Osteoblast (primary cell): ENCODE data around the gene PLEKHO2. TPM values are rescaled to one million over a fixed set of nuclear protein-coding genes. Genes with fewer than 3 reads are reported as not detected.

Source experiments
- DNase-seq: peaks from one replicate; pipeline ENCODE4 v3.0.0; 2011; ENCODE audit warnings: low spot score, mixed read lengths; ENCODE audit not compliant: insufficient read length; ENCODE audit errors: missing footprints
- H2AFZ ChIP-seq: 2 replicates; pipeline ENCODE4 v1.6.0; 2011; ENCODE audit warnings: mild to moderate bottlenecking, low read length
- H3K27ac ChIP-seq: 2 replicates; pipeline ENCODE4 v1.5.1; 2011; ENCODE audit warnings: mild to moderate bottlenecking, low read depth, low read length, moderate library complexity
- H3K27me3 ChIP-seq: 2 replicates; pipeline ENCODE4 v1.6.0; 2012; ENCODE audit warnings: mild to moderate bottlenecking, control low read depth, inconsistent platforms, low read length, moderate library complexity; ENCODE audit not compliant: insufficient read depth
- H3K36me3 ChIP-seq: 2 replicates; pipeline ENCODE4 v1.5.1; 2011; ENCODE audit warnings: mild to moderate bottlenecking, low read length, control low read depth, moderate library complexity; ENCODE audit not compliant: insufficient read depth
- H3K4me1 ChIP-seq: 2 replicates; pipeline ENCODE4 v1.5.1; 2011; ENCODE audit warnings: mild to moderate bottlenecking, low read length, control low read depth, moderate library complexity; ENCODE audit not compliant: insufficient read depth
- H3K4me2 ChIP-seq: 2 replicates; pipeline ENCODE4 v1.6.0; 2011; ENCODE audit warnings: mild to moderate bottlenecking, low read length; ENCODE audit not compliant: insufficient read depth
- H3K4me3 ChIP-seq: fragments of 200-600 bp; sonication (generic); 3 replicates; pipeline ENCODE4 v1.5.1; 2012; ENCODE audit warnings: mild to moderate bottlenecking, low read length, inconsistent platforms; ENCODE audit not compliant: insufficient read depth
- H3K79me2 ChIP-seq: 2 replicates; pipeline ENCODE4 v1.6.0; 2012; ENCODE audit warnings: mild to moderate bottlenecking, low read length, control low read depth, inconsistent platforms; ENCODE audit not compliant: insufficient read depth
- H3K9me3 ChIP-seq: 2 replicates; pipeline ENCODE4 v1.5.1; 2011; ENCODE audit warnings: low read depth, low read length, control low read depth
- H4K20me1 ChIP-seq: 2 replicates; pipeline ENCODE4 v1.6.0; 2012; ENCODE audit warnings: mild to moderate bottlenecking, low read length, control low read depth; ENCODE audit not compliant: insufficient read depth
- total RNA-seq: library from RNA; depleted of rRNA; stranded (reverse); fragments of >200 nt; gene quantifications from 2 replicates; pipeline ENCODE4 v1.2.3, GENCODE V29; 2012
- TF ChIP-seq, protein P1 (sequence below): IDR thresholded peaks from 2 replicates; pipeline ENCODE4 v1.5.1; 2011; ENCODE audit warnings: mild to moderate bottlenecking, low read depth, low read length, moderate library complexity; ENCODE audit errors: extremely low read depth

Gene PLEKHO2
- total RNA-seq, 1 donor, result 41.6 TPM

DNA sequence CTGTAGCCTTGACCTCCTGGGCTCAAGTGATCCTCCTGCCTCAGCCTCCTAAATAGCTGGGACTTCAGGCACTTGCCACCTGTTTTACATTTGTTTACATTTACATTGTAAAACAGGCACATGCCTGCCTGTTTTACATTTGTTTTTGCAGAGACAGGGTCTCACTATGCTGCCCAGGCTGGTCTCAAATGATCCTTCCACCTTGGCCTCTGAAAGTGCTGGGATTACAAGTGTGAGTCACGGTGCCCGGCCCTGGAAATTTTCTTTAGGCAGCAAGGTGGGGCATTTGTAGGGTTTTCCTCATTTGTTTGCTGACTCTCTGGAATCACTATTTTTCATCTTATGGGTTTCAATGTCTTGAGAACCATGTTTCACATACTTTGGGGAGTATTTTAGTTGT is 41.2 kb upstream of the PLEKHO2 start:
- Histone ChIP-seq H4K20me1 (no peaks in the 10 kb centered on the region), H3K79me2 (no peaks in the 10 kb centered on the region), H3K9me3 (no peaks in the 10 kb centered on the region), H3K4me2 (no peak overlapping the region), H3K27ac (no peak overlapping the region), H3K27me3 (no peaks in the 10 kb centered on the region), H3K4me1 (no peaks in the 10 kb centered on the region), H2AFZ (no peak overlapping the region), H3K36me3 (no peaks in the 10 kb centered on the region), H3K4me3 (no peak overlapping the region)
- TF ChIP-seq, protein P1, sequence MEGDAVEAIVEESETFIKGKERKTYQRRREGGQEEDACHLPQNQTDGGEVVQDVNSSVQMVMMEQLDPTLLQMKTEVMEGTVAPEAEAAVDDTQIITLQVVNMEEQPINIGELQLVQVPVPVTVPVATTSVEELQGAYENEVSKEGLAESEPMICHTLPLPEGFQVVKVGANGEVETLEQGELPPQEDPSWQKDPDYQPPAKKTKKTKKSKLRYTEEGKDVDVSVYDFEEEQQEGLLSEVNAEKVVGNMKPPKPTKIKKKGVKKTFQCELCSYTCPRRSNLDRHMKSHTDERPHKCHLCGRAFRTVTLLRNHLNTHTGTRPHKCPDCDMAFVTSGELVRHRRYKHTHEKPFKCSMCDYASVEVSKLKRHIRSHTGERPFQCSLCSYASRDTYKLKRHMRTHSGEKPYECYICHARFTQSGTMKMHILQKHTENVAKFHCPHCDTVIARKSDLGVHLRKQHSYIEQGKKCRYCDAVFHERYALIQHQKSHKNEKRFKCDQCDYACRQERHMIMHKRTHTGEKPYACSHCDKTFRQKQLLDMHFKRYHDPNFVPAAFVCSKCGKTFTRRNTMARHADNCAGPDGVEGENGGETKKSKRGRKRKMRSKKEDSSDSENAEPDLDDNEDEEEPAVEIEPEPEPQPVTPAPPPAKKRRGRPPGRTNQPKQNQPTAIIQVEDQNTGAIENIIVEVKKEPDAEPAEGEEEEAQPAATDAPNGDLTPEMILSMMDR, result no peak
- DNase-seq, result peak; percentile 10

DNA sequence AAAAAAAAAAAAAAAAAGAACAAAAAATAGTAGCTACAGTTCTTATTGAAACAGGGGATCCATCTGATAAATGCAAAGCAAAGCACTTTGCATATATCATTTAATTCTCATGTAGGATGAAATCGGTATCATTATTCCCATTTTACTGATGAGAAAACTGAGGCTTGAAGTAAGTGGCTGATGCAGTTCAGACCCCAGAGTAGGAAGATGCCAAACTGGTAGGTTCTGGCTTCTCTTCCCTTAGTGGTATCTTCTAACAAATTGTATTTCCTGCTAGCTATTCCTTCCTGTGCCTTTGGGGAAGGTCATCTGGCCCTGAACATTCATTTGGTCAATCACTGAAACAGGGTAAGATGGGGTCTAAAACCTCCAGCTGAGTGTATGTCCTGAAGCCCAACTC is 38.2 kb upstream of the PLEKHO2 start:
- peak; percentile 23 for DNase-seq
- Histone ChIP-seq H2AFZ (no peak overlapping the region), H3K9me3 (no peaks in the 10 kb centered on the region), H3K36me3 (no peaks in the 10 kb centered on the region), H3K27ac (no peak overlapping the region), H4K20me1 (no peaks in the 10 kb centered on the region), H3K79me2 (no peaks in the 10 kb centered on the region), H3K27me3 (no peaks in the 10 kb centered on the region), H3K4me2 (no peak overlapping the region), H3K4me1 (no peaks in the 10 kb centered on the region), H3K4me3 (no peak overlapping the region)
- TF ChIP-seq, protein P1, result no peak

DNA sequence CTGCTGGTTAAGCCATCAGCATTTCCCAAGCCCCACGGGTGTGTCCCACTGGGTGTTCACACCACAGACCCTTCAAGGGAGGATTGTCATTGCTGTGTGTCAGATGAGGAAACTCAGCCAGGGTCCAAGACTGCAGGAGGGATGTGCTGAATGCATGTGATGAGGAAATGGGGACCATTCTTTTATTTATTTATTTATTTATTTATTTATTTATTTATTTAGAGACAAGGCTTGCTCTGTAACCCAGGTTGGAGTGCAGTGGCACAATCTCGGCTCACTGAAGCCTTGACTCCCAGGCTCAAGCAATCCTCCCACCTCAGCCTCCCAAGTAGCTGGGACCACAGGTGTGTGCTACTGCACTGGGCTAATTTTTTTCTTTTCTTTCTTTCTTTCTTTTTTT is 37.1 kb upstream of the PLEKHO2 start:
- H3K79me2 ChIP-seq, result no peaks in the 10 kb centered on the region
- H3K4me1 ChIP-seq, result no peaks in the 10 kb centered on the region
- no peaks in the 10 kb centered on the region for H4K20me1 ChIP-seq
- H3K4me3 ChIP-seq, result no peak overlapping the region
- TF ChIP-seq, protein P1, result no peak
- no peaks in the 10 kb centered on the region for H3K27me3 ChIP-seq
- DNase-seq, result no peak
- no peak overlapping the region for H3K4me2 ChIP-seq
- no peak overlapping the region for H3K27ac ChIP-seq
- no peaks in the 10 kb centered on the region for H3K9me3 ChIP-seq
- no peak overlapping the region for H2AFZ ChIP-seq
- no peaks in the 10 kb centered on the region for H3K36me3 ChIP-seq

DNA sequence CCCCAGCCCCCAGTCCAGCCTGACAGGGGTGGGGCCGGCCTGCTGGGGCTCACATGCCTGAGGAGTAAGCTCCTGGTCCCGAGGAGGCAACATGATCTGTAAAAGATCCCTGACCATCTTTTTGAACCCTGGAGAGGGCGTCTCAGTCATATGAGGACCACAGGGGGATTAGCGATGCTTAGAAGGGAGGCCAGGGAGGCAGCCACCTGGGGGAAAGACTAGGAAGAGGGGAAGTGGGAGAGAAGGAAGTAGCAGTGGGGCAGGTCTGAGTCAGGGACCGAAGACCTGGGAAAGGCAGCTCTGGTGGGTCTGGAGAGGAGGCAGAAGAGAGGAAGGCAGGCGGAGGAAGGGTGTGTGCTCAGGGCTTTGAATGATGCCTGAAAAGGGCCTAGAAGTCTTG is 35.2 kb upstream of the PLEKHO2 start:
- DNase-seq, result peak; percentile 58
- peaks cover 4% of the 10 kb centered on the region for H3K4me1 ChIP-seq
- no peaks in the 10 kb centered on the region for H3K79me2 ChIP-seq
- H3K4me3 ChIP-seq, result no peak overlapping the region
- no peak overlapping the region for H2AFZ ChIP-seq
- no peaks in the 10 kb centered on the region for H3K9me3 ChIP-seq
- no peaks in the 10 kb centered on the region for H3K36me3 ChIP-seq
- TF ChIP-seq, protein P1, result no peak
- H3K4me2 ChIP-seq, result no peak overlapping the region
- no peaks in the 10 kb centered on the region for H3K27me3 ChIP-seq
- no peak overlapping the region for H3K27ac ChIP-seq
- no peaks in the 10 kb centered on the region for H4K20me1 ChIP-seq
